HepG2 (cell line): ENCODE measurements around the gene NFS1. TPM values are rescaled to one million over a fixed set of nuclear protein-coding genes. Genes with fewer than 3 reads are reported as not detected.

Source experiments
- GZF1 ChIP-seq: sonication (generic); formaldehyde crosslinking; IDR thresholded peaks from 2 replicates; pipeline ENCODE4 v1.5.1; 2020; ENCODE audit warnings: mild to moderate bottlenecking, missing genetic modification reagents
- HDAC2 ChIP-seq: sonication (generic); formaldehyde crosslinking; IDR thresholded peaks from 2 replicates; pipeline ENCODE4 v1.4.0; 2020; ENCODE audit warnings: missing genetic modification reagents
- MEIS2 ChIP-seq: sonication (generic); formaldehyde crosslinking; IDR thresholded peaks from 2 replicates; pipeline ENCODE4 v1.9.0; 2021; ENCODE audit warnings: mild to moderate bottlenecking, missing genetic modification reagents
- RARG ChIP-seq: sonication (generic); formaldehyde crosslinking; IDR thresholded peaks from 2 replicates; pipeline ENCODE4 v1.4.0; 2020; ENCODE audit warnings: low read depth, mild to moderate bottlenecking, missing genetic modification reagents
- SIN3B ChIP-seq: fragments of 150-350 bp; IDR thresholded peaks from 2 replicates; pipeline ENCODE4 v1.6.1; 2014; ENCODE audit warnings: low read length
- SNAI1 ChIP-seq: sonication (generic); formaldehyde crosslinking; IDR thresholded peaks from 2 replicates; pipeline ENCODE4 v1.5.0; 2020; ENCODE audit warnings: mild to moderate bottlenecking, missing genetic modification reagents, borderline replicate concordance
- SP2 ChIP-seq: sonication (generic); formaldehyde crosslinking; IDR thresholded peaks from 2 replicates; pipeline ENCODE4 v1.5.1; 2020; ENCODE audit warnings: mild to moderate bottlenecking, missing genetic modification reagents
- STAG1 ChIP-seq: sonication (generic); formaldehyde crosslinking; IDR thresholded peaks from 2 replicates; pipeline ENCODE4 v1.4.0; 2020; ENCODE audit warnings: missing genetic modification reagents
- TGIF2 ChIP-seq: IDR thresholded peaks from 2 replicates; pipeline ENCODE4 v1.6.1; 2016; ENCODE audit warnings: control low read depth, missing compliant biosample characterization
- ZNF143 ChIP-seq: sonication (generic); formaldehyde crosslinking; IDR thresholded peaks from 2 replicates; pipeline ENCODE4 v1.4.0; 2020; ENCODE audit warnings: missing genetic modification reagents
- ZNF510 ChIP-seq: sonication (generic); formaldehyde crosslinking; IDR thresholded peaks from 2 replicates; pipeline ENCODE4 v1.4.0; 2020; ENCODE audit warnings: low read depth, mild to moderate bottlenecking, missing genetic modification reagents
- ZNF530 ChIP-seq: sonication (generic); formaldehyde crosslinking; IDR thresholded peaks from 2 replicates; pipeline ENCODE4 v1.5.0; 2020; ENCODE audit warnings: low read depth, mild to moderate bottlenecking, missing genetic modification reagents
- ZSCAN9 ChIP-seq: IDR thresholded peaks from 2 replicates; pipeline ENCODE4 v1.6.1; 2016; ENCODE audit warnings: borderline replicate concordance
- polyA plus RNA-seq, 8 experiments: library from polyadenylated mRNA; depleted of rRNA in 3 of 8; stranded (reverse) in 7 of 8; unstranded in 1 of 8; fragments of >200 nt; fragmentation: Illumina TruSeq in 4 of 8; extraction: Trizol in 4 of 8; gene quantifications; 2 replicates each; pipeline versions ENCODE4 v1.2.1 to v1.2.3, GENCODE V29; 2011 to 2016; ENCODE audit warnings: low read depth in 4 of 8, missing spikeins in 1 of 8, mixed read lengths in 1 of 8; ENCODE audit not compliant: insufficient read depth in 1 of 8
- total RNA-seq, 5 experiments: library from RNA; depleted of rRNA; stranded (reverse); fragments of >200 nt; fragmentation: Illumina TruSeq; extraction: Trizol; gene quantifications; 2 replicates each; pipeline ENCODE4 v1.2.3, GENCODE V29; 2016; ENCODE audit warnings: low read depth in 1 of 5
- TF ChIP-seq, protein P1 (sequence below): sonication (generic); formaldehyde crosslinking; IDR thresholded peaks from 2 replicates; pipeline ENCODE4 v1.5.0; 2020; ENCODE audit warnings: missing genetic modification reagents
- TF ChIP-seq, protein P2 (sequence below): sonication (generic); formaldehyde crosslinking; IDR thresholded peaks from 2 replicates; pipeline ENCODE4 v1.5.0; 2020; ENCODE audit warnings: missing genetic modification reagents
- TF ChIP-seq, protein P3 (sequence below): sonication (generic); formaldehyde crosslinking; IDR thresholded peaks from 2 replicates; pipeline ENCODE4 v1.4.0; 2020; ENCODE audit warnings: missing genetic modification reagents
- TF ChIP-seq, protein P4 (sequence below): sonication (generic); formaldehyde crosslinking; IDR thresholded peaks from 2 replicates; pipeline ENCODE4 v1.9.0; 2021; ENCODE audit warnings: missing genetic modification reagents, mild to moderate bottlenecking, borderline replicate concordance
- TF ChIP-seq, protein P5 (sequence below), 2 experiments: fragments of 450-650 bp in 1 of 2; sonication (generic) in 1 of 2; formaldehyde crosslinking; IDR thresholded peaks; 2 replicates each; pipeline versions ENCODE4 v1.5.0 to v1.8.0; 2020 to 2022; ENCODE audit warnings: mild to moderate bottlenecking in 1 of 2, missing genetic modification reagents in 1 of 2
- TF ChIP-seq, protein P6 (sequence below): sonication (generic); formaldehyde crosslinking; IDR thresholded peaks from 2 replicates; pipeline ENCODE4 v1.5.0; 2020; ENCODE audit warnings: mild to moderate bottlenecking, missing genetic modification reagents, moderate library complexity

Gene NFS1
- total and polyA plus RNA-seq, 2 of the 13 experiments (the other 11 are each of a cell fraction or from before 2014, with no cell fraction given): 65.9 to 88.1 TPM

DNA sequence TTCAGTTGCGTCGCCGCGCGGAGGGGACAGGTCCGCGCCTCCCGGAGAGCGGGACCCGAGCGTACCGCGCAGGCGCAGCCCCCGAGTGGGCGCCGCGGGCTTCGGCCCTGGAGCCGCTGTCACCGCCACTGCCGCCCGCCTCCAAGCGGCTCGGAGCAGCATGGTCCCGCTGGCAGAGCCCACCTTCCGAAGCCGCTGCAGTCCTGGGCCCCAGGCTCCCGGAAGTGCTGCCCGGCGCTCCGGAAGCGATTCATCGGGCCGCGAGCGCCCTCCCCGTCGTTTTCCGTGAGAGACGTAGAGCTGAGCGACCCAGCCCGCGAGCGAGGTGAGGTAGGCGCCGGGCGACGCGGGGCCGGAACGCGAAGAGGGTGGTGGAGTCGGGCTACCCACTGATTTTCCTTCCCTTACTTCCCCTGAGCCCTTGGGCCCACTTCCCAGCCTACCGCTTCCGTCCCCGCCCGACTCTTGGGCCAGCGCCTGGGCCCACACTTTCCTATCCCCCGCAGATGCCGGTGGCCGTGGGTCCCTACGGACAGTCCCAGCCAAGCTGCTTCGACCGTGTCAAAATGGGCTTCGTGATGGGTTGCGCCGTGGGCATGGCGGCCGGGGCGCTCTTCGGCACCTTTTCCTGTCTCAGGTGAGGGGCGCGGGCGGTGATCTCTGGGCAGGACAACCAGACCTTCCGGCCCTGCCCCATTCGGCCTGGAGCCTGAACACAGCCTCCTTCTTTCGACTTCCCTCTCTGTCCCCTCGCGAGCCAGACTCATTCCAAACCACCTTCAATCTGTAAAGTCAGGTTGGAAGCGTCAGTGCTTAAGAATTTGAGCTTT is at the start of gene NFS1, which contains the start of gene ROMO1 (continued):
- TF ChIP-seq SIN3B (peak; percentile 69; the same call in 1 of the 2 replicates), SP2 (peak; percentile 84), ZNF530 (no peak), ZNF510 (peak; percentile 62; the same call in 1 of the 2 replicates), SNAI1 (peak; percentile 100), GZF1 (CRISPR knock-in tag) (peak; percentile 39; the same call in 1 of the 2 replicates), TGIF2 (CRISPR knock-in tag) (peak; percentile 48), ZSCAN9 (CRISPR knock-in tag) (peak; percentile 98), STAG1 (CRISPR knock-in tag) (peak; percentile 65), ZNF143 (CRISPR knock-in tag) (peak; percentile 74), HDAC2 (peak; percentile 94), MEIS2 (peak; percentile 80), RARG (CRISPR knock-in tag) (0 out of 2 replicates have a peak, but pooled peaks have one; percentile 8)
- TF ChIP-seq, protein P1, sequence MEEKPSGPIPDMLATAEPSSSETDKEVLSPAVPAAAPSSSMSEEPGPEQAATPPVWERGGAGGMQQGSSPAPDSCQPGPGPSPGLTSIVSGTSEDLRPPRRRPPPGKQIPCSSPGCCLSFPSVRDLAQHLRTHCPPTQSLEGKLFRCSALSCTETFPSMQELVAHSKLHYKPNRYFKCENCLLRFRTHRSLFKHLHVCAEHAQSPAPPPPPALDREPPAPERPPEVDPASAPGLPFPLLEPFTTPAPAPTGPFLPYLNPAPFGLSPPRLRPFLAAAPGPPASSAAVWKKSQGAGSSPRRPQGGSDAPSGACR (CRISPR knock-in tag): peak; percentile 98
- TF ChIP-seq, protein P2, sequence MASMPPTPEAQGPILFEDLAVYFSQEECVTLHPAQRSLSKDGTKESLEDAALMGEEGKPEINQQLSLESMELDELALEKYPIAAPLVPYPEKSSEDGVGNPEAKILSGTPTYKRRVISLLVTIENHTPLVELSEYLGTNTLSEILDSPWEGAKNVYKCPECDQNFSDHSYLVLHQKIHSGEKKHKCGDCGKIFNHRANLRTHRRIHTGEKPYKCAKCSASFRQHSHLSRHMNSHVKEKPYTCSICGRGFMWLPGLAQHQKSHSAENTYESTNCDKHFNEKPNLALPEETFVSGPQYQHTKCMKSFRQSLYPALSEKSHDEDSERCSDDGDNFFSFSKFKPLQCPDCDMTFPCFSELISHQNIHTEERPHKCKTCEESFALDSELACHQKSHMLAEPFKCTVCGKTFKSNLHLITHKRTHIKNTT (CRISPR knock-in tag): peak; percentile 90
- TF ChIP-seq, protein P3, sequence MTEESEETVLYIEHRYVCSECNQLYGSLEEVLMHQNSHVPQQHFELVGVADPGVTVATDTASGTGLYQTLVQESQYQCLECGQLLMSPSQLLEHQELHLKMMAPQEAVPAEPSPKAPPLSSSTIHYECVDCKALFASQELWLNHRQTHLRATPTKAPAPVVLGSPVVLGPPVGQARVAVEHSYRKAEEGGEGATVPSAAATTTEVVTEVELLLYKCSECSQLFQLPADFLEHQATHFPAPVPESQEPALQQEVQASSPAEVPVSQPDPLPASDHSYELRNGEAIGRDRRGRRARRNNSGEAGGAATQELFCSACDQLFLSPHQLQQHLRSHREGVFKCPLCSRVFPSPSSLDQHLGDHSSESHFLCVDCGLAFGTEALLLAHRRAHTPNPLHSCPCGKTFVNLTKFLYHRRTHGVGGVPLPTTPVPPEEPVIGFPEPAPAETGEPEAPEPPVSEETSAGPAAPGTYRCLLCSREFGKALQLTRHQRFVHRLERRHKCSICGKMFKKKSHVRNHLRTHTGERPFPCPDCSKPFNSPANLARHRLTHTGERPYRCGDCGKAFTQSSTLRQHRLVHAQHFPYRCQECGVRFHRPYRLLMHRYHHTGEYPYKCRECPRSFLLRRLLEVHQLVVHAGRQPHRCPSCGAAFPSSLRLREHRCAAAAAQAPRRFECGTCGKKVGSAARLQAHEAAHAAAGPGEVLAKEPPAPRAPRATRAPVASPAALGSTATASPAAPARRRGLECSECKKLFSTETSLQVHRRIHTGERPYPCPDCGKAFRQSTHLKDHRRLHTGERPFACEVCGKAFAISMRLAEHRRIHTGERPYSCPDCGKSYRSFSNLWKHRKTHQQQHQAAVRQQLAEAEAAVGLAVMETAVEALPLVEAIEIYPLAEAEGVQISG: peak; percentile 97
- TF ChIP-seq, protein P4, sequence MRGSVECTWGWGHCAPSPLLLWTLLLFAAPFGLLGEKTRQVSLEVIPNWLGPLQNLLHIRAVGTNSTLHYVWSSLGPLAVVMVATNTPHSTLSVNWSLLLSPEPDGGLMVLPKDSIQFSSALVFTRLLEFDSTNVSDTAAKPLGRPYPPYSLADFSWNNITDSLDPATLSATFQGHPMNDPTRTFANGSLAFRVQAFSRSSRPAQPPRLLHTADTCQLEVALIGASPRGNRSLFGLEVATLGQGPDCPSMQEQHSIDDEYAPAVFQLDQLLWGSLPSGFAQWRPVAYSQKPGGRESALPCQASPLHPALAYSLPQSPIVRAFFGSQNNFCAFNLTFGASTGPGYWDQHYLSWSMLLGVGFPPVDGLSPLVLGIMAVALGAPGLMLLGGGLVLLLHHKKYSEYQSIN (CRISPR knock-in tag): no peak
- TF ChIP-seq, protein P5, sequence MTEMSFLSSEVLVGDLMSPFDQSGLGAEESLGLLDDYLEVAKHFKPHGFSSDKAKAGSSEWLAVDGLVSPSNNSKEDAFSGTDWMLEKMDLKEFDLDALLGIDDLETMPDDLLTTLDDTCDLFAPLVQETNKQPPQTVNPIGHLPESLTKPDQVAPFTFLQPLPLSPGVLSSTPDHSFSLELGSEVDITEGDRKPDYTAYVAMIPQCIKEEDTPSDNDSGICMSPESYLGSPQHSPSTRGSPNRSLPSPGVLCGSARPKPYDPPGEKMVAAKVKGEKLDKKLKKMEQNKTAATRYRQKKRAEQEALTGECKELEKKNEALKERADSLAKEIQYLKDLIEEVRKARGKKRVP (CRISPR knock-in tag; IDR thresholded peaks at IDR 0.05): peak in 1 of 2 experiments; percentile 86; a peak in 2 of 4 replicates
- TF ChIP-seq, protein P6, sequence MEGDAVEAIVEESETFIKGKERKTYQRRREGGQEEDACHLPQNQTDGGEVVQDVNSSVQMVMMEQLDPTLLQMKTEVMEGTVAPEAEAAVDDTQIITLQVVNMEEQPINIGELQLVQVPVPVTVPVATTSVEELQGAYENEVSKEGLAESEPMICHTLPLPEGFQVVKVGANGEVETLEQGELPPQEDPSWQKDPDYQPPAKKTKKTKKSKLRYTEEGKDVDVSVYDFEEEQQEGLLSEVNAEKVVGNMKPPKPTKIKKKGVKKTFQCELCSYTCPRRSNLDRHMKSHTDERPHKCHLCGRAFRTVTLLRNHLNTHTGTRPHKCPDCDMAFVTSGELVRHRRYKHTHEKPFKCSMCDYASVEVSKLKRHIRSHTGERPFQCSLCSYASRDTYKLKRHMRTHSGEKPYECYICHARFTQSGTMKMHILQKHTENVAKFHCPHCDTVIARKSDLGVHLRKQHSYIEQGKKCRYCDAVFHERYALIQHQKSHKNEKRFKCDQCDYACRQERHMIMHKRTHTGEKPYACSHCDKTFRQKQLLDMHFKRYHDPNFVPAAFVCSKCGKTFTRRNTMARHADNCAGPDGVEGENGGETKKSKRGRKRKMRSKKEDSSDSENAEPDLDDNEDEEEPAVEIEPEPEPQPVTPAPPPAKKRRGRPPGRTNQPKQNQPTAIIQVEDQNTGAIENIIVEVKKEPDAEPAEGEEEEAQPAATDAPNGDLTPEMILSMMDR (CRISPR knock-in tag): peak; percentile 94
